Activated CD8-positive, alpha-beta memory T cell treated with anti-CD3 and anti-CD28 coated beads, Interleukin-2, amount 10 ng/mL, durations not matched to agents 7 days and 5 days (primary cell): Measurements from ENCODE around the gene RASGEF1B. TPM values are rescaled to one million over a fixed set of nuclear protein-coding genes. Genes with fewer than 3 reads are reported as not detected.
"Not testable (repeated sequence)": the region's sequence is repeated elsewhere in the genome, so short reads cannot be mapped to it uniquely, and the experiment has no call there.

Experiments
- ATAC-seq: fragments of 150-1000 bp; cut with Tn5 transposase; one replicate; pipeline ENCODE4 v1.10.0; 2021; ENCODE audit warnings: moderate library complexity
- CTCF ChIA-PET: fragments of 350-600 bp; sonication (Branson Sonifier 250); formaldehyde crosslinking; loops from one replicate; lab custom pipeline; 2021; ENCODE audit warnings: antibody characterized with exemption; lab: Charles Lee
- DNase-seq: peaks from one replicate; pipeline ENCODE4 v3.0.0-alpha.2; 2020
- H3K27ac Mint-ChIP-seq: one replicate; pipeline ENCODE4 v1.8.0; 2021; ENCODE audit warnings: mild to moderate bottlenecking, mixed read lengths
- H3K27me3 Mint-ChIP-seq: one replicate; pipeline ENCODE4 v1.8.0; 2021; ENCODE audit warnings: mixed read lengths
- H3K36me3 Mint-ChIP-seq: one replicate; pipeline ENCODE4 v1.8.0; 2021; ENCODE audit warnings: mild to moderate bottlenecking, mixed read lengths
- H3K4me1 Mint-ChIP-seq: one replicate; pipeline ENCODE4 v1.8.0; 2021; ENCODE audit warnings: mixed read lengths
- H3K4me3 Mint-ChIP-seq: one replicate; pipeline ENCODE4 v1.8.0; 2021; ENCODE audit warnings: mild to moderate bottlenecking, moderate library complexity, mixed read lengths
- H3K9me3 Mint-ChIP-seq: one replicate; pipeline ENCODE4 v1.8.0; 2022; ENCODE audit warnings: low read depth, mixed read lengths
- total RNA-seq, 2 experiments: library from RNA; stranded (reverse); gene quantifications; one replicate each; pipeline ENCODE4 v1.2.3, GENCODE V29; 2021

Gene RASGEF1B
- total RNA-seq, 2 experiments from 2014 or later = 3.5 to 4.5 TPM

DNA sequence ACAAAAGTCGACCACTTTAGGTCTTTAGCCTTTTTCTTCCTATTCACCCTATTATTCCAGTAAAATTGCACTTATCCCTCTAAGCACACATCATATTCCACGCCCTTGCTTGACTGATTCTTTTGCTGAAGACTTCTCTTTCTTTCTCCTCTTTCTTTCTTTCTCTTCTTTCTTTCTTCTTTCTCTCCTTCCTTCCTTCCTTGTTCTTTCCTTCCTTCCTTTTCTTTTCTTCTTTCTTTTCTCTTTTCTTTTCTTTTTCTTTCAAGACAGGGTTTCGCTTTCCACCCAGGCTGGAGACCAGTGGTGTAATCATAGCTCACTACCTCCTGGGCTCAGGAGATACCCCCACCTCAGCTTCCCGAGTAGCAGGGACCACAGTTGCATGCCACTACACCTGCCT is 61.9 kb downstream of the RASGEF1B start:
- CTCF ChIA-PET = interaction anchor here (1.0 to 1.3 kb wide), 2 partner anchors 41 to 792 kb away, joined by 3 read pairs; no protein-coding TSS in a partner anchor
- Mint-ChIP-seq H3K36me3 (no peaks in the 10 kb centered on the region), H3K4me3 (no peak overlapping the region), H3K4me1 (peaks cover 6% of the 10 kb centered on the region), H3K9me3 (no peaks in the 10 kb centered on the region), H3K27ac (no peak overlapping the region), H3K27me3 (no peaks in the 10 kb centered on the region)
- no peak for DNase-seq
- no peak for ATAC-seq

DNA sequence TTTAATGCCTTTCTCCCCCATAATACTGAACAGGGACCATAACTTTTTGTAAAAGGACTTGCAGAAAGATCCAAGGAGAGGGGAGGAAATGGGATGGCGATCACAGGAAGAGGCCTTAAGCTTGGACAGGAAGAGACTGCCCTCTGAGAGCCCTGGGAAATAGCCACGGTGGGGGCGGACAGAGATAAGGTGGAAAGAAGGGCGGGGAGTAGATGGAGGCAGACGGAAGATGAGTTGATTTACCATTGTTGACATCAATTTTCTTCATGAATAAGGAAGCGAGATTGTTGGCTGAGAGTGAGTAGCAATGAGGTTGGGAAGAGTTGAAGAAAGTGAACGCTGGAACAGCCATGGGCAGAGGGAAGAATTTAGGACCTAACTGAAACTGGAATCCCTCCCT is 63.4 kb downstream of the RASGEF1B start:
- ATAC-seq = no peak
- no peak for DNase-seq
- Mint-ChIP-seq H3K4me1 (peaks cover 8% of the 10 kb centered on the region), H3K27me3 (no peaks in the 10 kb centered on the region), H3K4me3 (no peak overlapping the region), H3K36me3 (no peaks in the 10 kb centered on the region), H3K27ac (no peak overlapping the region), H3K9me3 (no peaks in the 10 kb centered on the region)
- CTCF ChIA-PET = no interaction called here

DNA sequence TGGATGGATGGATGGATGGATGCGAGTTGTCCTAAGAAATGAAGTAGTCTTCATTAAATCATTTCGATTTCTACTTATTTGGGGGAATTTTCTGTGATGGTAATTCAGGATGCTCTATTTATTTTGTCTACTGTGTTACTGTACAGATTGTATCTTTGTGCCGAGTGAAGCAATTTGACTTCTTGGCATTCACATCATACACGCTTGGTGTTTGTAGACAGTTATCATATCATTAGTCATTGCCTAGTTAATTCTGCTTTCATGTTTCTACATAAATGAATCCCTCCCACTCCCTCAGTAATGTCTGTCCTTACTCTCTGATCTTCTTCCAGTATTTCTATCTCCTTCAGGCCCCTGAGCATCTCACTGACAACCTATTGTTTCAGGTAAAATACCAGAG is 64.0 kb downstream of the RASGEF1B start:
- H3K4me3 Mint-ChIP-seq = no peak overlapping the region
- H3K9me3 Mint-ChIP-seq = no peaks in the 10 kb centered on the region
- CTCF ChIA-PET = interaction anchor here (1.7 to 1.9 kb wide), 2 partner anchors 46 to 63 kb away, joined by 6 read pairs; no protein-coding TSS in a partner anchor
- no peak for ATAC-seq
- H3K4me1 Mint-ChIP-seq = peaks cover 8% of the 10 kb centered on the region
- no peaks in the 10 kb centered on the region for H3K36me3 Mint-ChIP-seq
- no peak for DNase-seq
- H3K27me3 Mint-ChIP-seq = no peaks in the 10 kb centered on the region
- H3K27ac Mint-ChIP-seq = no peak overlapping the region

DNA sequence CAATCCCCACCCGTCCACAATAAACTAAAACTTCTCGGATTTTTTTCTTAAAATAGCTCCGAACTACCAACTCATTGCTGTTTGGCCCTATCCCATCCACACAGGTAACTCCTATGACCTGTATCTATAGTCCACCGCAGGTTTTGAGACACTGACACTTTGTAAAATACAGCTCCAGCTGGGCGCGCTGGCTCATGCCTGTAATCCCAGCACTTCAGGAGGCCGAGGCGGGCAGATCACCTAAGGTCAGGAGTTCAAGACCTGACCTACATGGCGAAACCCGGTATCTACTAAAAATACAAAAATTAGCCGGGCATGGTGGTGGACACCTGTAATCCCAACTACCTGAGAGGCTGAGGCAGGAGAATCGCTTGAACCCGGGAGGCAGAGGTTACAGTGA is 65.2 kb downstream of the RASGEF1B start:
- not testable (repeated sequence) for H3K36me3 Mint-ChIP-seq, DNase-seq, H3K27ac Mint-ChIP-seq, ATAC-seq, H3K4me3 Mint-ChIP-seq, H3K27me3 Mint-ChIP-seq, H3K9me3 Mint-ChIP-seq, H3K4me1 Mint-ChIP-seq
- CTCF ChIA-PET = interaction anchor here (0.6 to 1.9 kb wide), 9 partner anchors 30 to 863 kb away, joined by 3 to 7 read pairs (median 3); no protein-coding TSS in a partner anchor

DNA sequence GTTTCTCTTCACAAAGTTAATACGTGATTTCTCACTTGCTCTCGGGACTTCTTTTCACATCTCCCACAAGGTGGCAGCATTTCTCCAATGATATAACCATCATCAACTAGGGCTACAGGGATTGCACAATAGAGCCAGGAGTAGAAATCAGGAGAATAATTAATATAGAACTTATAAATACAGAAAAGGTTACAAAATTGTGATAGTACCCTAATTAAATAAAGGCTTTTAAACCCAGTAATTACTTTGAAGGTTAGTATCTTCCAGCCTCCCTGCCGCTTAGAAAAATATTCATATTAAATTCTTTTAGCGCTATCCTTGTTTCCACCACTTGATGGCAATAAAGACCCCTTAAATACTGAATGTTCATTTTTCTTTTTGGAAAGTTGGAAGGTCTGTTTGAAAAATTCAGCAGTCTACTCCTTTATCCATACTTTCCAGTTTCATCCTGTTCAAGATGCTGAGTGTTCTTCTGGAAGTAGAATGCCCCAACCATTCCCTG is 65.8 kb downstream of the RASGEF1B start:
- DNase-seq (no peak), ATAC-seq (peak; percentile 75)
- Mint-ChIP-seq H3K27ac (no peak overlapping the region), H3K4me1 (peaks cover 8% of the 10 kb centered on the region), H3K4me3 (peak overlapping the region; percentile 13), H3K27me3 (peaks cover 3% of the 10 kb centered on the region), H3K9me3 (no peaks in the 10 kb centered on the region), H3K36me3 (no peaks in the 10 kb centered on the region)
- CTCF ChIA-PET = interaction anchor here (0.8 to 1.9 kb wide), 7 partner anchors 30 to 467 kb away, joined by 3 to 7 read pairs (median 5); no protein-coding TSS in a partner anchor

DNA sequence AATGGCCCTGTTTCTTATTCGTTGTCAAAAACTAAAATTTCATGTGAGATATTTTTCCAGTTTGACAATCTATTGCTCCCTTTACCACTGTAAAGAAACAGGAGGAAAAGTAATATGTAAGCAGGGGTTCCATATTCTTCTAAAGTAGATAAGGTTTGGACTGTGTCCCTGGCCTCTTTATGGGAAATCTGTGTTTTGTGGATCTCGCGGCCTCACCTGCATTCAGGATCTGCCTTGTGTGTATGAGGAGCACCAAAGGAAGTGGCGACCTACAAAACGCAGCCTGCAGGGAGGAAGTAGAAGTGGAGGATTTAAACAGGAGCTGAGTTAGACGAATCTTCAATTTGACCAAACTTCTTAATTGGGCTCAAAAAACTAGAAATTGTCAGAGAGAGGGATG is 67.0 kb downstream of the RASGEF1B start:
- H3K27ac Mint-ChIP-seq = no peak overlapping the region
- H3K4me3 Mint-ChIP-seq = no peak overlapping the region
- peaks cover 8% of the 10 kb centered on the region for H3K4me1 Mint-ChIP-seq
- no peaks in the 10 kb centered on the region for H3K36me3 Mint-ChIP-seq
- DNase-seq = no peak
- no peaks in the 10 kb centered on the region for H3K9me3 Mint-ChIP-seq
- peaks cover 3% of the 10 kb centered on the region for H3K27me3 Mint-ChIP-seq
- no peak for ATAC-seq
- CTCF ChIA-PET = interaction anchor here (1.0 to 1.1 kb wide), 4 partner anchors 11 to 864 kb away, joined by 3 to 4 read pairs (median 3); no protein-coding TSS in a partner anchor

DNA sequence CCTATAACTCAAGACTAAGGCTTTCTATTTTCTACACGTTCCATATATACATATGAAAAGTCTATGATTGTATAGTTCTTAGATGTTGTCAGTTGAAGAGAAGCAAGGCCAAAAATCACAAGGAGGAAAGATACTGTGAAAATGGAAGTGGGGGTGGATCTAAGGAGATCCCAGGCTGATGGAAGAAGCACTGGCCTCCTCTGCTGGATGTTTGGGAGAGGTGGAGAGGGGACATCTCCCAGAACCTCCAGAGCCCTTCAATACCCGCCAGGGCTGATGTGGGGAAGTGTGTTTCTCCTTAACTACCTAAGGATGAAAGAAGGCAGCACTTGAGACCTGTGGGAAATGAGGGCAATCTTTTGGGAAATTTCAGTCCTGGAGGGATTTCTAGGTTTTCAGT is 67.4 kb downstream of the RASGEF1B start:
- DNase-seq = no peak
- H3K27ac Mint-ChIP-seq = no peak overlapping the region
- CTCF ChIA-PET = interaction anchor here (1.0 to 1.1 kb wide), 3 partner anchors 10 to 865 kb away, joined by 3 to 4 read pairs (median 3); no protein-coding TSS in a partner anchor
- H3K27me3 Mint-ChIP-seq = peaks cover 3% of the 10 kb centered on the region
- H3K36me3 Mint-ChIP-seq = no peaks in the 10 kb centered on the region
- H3K4me3 Mint-ChIP-seq = no peak overlapping the region
- ATAC-seq = no peak
- peaks cover 8% of the 10 kb centered on the region for H3K4me1 Mint-ChIP-seq
- H3K9me3 Mint-ChIP-seq = no peaks in the 10 kb centered on the region

DNA sequence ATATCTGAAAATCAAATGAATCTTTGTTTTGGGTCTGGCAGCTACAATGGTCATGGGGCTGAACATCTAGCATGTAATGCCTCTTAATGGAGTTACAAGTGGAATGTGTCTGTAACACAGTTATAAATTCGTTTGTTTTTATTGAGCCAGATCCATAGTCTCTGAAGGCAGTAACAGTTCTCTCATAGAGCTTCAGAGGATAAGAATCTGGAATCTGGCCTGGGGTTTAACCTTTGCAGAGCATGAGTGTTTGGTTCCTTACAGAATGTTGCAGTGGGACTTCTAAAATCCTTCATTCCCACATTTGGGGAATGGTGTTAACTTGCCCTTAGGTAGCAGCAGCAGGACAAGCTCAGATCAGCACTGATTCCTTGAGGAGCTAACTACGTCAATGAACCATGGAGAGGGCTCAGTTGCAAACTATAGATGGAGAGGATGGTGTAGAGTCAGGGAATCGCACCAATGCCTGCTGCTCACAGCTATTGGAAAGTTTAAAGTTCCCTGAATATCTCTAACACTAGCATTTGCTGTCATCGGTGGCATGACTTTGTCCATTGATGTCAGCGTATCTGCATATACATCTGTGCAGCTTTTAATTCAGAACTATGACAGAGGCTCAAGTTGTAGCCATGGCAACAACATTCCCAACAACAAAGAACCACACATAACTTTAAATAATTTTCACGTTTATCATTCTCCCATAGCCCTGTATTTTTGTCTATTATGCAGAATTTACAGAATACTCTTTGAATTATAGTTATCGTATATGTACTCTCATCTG is 72.2 kb downstream of the RASGEF1B start:
- H3K4me1 Mint-ChIP-seq = no peaks in the 10 kb centered on the region
- no peak overlapping the region for H3K4me3 Mint-ChIP-seq
- H3K27ac Mint-ChIP-seq = no peak overlapping the region
- CTCF ChIA-PET = interaction anchor here (0.6 to 1.3 kb wide), 2 partner anchors 16 to 445 kb away, joined by 3 to 4 read pairs; no protein-coding TSS in a partner anchor
- peaks cover 3% of the 10 kb centered on the region for H3K27me3 Mint-ChIP-seq
- H3K36me3 Mint-ChIP-seq = no peaks in the 10 kb centered on the region
- DNase-seq (no peak), ATAC-seq (no peak)
- no peaks in the 10 kb centered on the region for H3K9me3 Mint-ChIP-seq

DNA sequence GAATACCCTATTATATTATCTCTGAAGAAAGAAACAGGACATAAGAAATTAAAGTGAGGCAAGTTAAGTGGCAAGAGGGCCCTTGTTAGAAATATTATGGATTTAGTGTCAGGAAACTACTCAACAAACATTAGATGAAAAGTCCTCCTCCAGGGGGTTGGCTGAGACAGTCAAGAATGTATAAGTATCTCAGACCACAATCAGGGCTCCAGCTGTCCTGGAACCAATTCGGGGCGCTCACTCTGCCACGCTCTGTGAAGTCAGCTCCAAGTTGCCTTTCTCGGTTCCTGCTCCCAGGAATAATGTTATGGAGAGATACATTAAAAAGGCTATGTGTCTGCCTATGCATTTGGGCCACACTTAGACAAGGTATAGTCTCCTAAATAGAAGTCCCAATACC is 73.3 kb downstream of the RASGEF1B start:
- no peaks in the 10 kb centered on the region for H3K36me3 Mint-ChIP-seq
- no peak for DNase-seq
- no peaks in the 10 kb centered on the region for H3K9me3 Mint-ChIP-seq
- no peak for ATAC-seq
- H3K27me3 Mint-ChIP-seq = peaks cover 3% of the 10 kb centered on the region
- H3K27ac Mint-ChIP-seq = no peak overlapping the region
- no peaks in the 10 kb centered on the region for H3K4me1 Mint-ChIP-seq
- CTCF ChIA-PET = no interaction called here
- no peak overlapping the region for H3K4me3 Mint-ChIP-seq

DNA sequence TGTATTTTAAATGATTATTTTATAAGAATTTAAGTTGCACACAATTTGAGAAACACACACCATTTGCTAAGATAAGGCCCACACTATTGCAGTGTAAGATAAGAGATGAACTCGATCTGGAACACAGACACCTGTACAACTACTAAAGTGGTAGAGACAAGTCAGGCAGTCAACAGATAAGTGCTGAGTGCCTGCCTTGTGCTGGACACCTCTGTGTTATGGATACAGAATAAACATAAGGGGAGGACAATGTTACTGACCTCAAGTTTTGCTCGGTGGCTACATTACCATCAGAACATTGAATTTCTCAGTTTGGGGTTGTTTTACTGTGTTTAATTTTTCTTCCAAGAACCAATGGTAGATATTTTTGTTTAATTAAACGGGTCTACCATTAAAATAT is 74.1 kb downstream of the RASGEF1B start:
- H3K36me3 Mint-ChIP-seq = no peaks in the 10 kb centered on the region
- DNase-seq = no peak
- no peak for ATAC-seq
- CTCF ChIA-PET = no interaction called here
- H3K27me3 Mint-ChIP-seq = peaks cover 3% of the 10 kb centered on the region
- no peak overlapping the region for H3K4me3 Mint-ChIP-seq
- H3K27ac Mint-ChIP-seq = no peak overlapping the region
- no peaks in the 10 kb centered on the region for H3K9me3 Mint-ChIP-seq
- no peaks in the 10 kb centered on the region for H3K4me1 Mint-ChIP-seq

DNA sequence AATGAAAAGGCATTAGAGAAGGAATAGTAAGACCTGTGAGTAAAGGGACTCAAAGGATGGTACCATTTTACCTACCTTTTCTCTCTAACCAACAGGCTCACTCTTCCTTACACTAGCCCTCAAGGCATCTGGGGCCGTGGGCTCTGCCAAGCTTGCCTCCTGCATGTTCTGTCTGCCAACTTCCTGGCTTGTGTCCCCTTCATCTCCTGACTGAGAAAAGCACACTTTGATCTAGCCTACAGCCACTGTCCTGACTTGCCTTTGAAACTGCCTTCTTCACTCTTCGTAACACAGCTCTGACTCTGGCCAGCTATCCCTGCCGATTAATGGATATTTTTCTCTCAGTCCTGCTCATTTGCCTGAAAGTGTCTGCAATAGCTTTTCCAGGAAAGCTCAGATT is 76.5 kb downstream of the RASGEF1B start:
- Mint-ChIP-seq H3K36me3 (no peaks in the 10 kb centered on the region), H3K9me3 (no peaks in the 10 kb centered on the region), H3K4me3 (no peak overlapping the region), H3K4me1 (no peaks in the 10 kb centered on the region), H3K27me3 (no peaks in the 10 kb centered on the region), H3K27ac (no peak overlapping the region)
- DNase-seq = no peak
- ATAC-seq = no peak
- CTCF ChIA-PET = interaction anchor here (1.2 kb wide), 1 partner anchor 408 kb away, joined by 3 read pairs; no protein-coding TSS in a partner anchor

DNA sequence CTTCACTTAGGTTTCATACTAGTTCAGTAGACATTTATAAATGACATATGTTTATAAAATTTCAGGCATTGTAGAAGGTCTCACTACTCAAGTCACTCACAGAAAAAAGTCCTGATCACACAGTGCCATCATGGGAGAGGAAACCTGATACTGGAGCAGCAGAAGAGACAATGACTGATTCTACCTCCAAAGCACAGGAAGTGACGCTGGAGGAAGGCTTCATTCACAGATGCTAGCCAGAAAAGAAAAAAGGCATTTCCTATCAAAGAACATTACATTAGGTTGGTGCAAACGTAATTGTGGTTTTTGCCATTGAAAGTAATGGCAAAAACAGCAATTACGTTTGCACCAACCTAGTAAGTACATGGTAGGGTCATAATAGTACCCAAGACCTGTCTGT is 79.5 kb downstream of the RASGEF1B start:
- H3K4me3 Mint-ChIP-seq = no peak overlapping the region
- H3K36me3 Mint-ChIP-seq = no peaks in the 10 kb centered on the region
- CTCF ChIA-PET = no interaction called here
- no peaks in the 10 kb centered on the region for H3K9me3 Mint-ChIP-seq
- H3K27me3 Mint-ChIP-seq = no peaks in the 10 kb centered on the region
- no peaks in the 10 kb centered on the region for H3K4me1 Mint-ChIP-seq
- ATAC-seq (no peak), DNase-seq (no peak)
- no peak overlapping the region for H3K27ac Mint-ChIP-seq

DNA sequence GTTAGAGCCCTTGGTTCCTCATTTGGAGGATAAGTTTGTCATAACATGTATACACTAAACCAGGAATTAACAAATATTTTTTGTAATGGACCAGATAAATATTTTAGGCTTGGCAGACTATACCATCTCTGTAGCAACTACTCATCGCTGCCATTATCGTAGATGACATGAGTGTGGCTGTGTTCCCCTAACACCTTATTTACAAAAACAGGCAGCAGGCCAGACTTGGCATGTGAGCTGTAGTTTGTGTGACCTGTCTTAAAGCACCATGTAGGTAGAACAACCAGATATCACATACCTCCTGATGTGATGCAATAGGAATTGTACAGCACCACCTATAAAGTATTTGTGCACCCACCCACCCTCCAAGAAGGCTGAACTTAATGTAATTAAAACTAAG is 82.0 kb downstream of the RASGEF1B start:
- no peaks in the 10 kb centered on the region for H3K36me3 Mint-ChIP-seq
- no peak for DNase-seq
- CTCF ChIA-PET = no interaction called here
- H3K4me3 Mint-ChIP-seq = no peak overlapping the region
- H3K4me1 Mint-ChIP-seq = no peaks in the 10 kb centered on the region
- H3K27me3 Mint-ChIP-seq = peaks cover 13% of the 10 kb centered on the region
- H3K9me3 Mint-ChIP-seq = no peaks in the 10 kb centered on the region
- no peak overlapping the region for H3K27ac Mint-ChIP-seq
- no peak for ATAC-seq

DNA sequence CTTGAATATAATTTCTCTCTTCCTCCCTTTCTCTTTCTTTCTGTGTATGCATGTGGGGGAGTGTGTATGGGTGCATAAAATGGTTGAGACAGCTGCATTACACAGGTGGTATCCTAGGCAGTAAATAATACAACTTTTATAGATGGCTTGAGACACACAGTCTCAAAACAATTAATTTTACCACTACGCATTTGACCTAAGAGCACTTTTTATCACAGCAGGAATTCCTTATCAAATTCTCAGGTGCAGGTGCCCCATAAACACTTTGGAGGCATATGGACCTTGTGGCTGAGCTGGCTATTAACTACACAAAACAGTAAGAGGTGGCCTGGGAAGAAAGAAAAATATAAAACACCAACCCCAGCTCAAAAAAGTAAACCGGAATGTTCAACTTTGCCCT is 91.3 kb downstream of the RASGEF1B start:
- CTCF ChIA-PET = no interaction called here
- Mint-ChIP-seq H3K4me1 (no peaks in the 10 kb centered on the region), H3K27me3 (peaks cover 30% of the 10 kb centered on the region), H3K27ac (no peak overlapping the region), H3K9me3 (no peaks in the 10 kb centered on the region), H3K36me3 (no peaks in the 10 kb centered on the region), H3K4me3 (no peak overlapping the region)
- DNase-seq = no peak
- ATAC-seq = no peak
